HEK293 (cell line): Measurements from ENCODE around the gene HBA1.

Experiments used
- CTCF ChIP-seq: fragments of 450-650 bp; formaldehyde crosslinking; IDR thresholded peaks from 2 replicates; pipeline ENCODE4 v1.5.1; 2016; ENCODE audit warnings: missing biosample characterization, missing genetic modification characterization
- MEIS1 ChIP-seq: sonication (generic); formaldehyde crosslinking; IDR thresholded peaks from 2 replicates; pipeline ENCODE4 v1.8.1; 2022; ENCODE audit warnings: missing genetic modification reagents, mild to moderate bottlenecking, borderline replicate concordance
- MYNN ChIP-seq: fragments of 450-650 bp; formaldehyde crosslinking; IDR thresholded peaks from 2 replicates; pipeline ENCODE4 v1.5.1; 2016; ENCODE audit warnings: missing biosample characterization, missing genetic modification characterization, borderline replicate concordance
- RBAK ChIP-seq: fragments of 450-650 bp; formaldehyde crosslinking; IDR thresholded peaks from 2 replicates; pipeline ENCODE4 v1.5.1; 2016; ENCODE audit warnings: missing biosample characterization, missing genetic modification characterization
- ZBTB17 ChIP-seq: fragments of 450-650 bp; formaldehyde crosslinking; IDR thresholded peaks from 2 replicates; pipeline ENCODE4 v1.5.1; 2016; ENCODE audit warnings: missing biosample characterization, missing genetic modification characterization
- ZFP41 ChIP-seq: fragments of 450-650 bp; formaldehyde crosslinking; IDR thresholded peaks from 2 replicates; pipeline ENCODE4 v1.5.1; 2016; ENCODE audit warnings: missing biosample characterization, missing genetic modification characterization, borderline replicate concordance
- ZNF274 ChIP-seq, 2 experiments: fragments of 200-500 bp in 1 of 2; fragments of 450-650 bp in 1 of 2; sonication (Bioruptor generic) in 1 of 2; formaldehyde crosslinking in 1 of 2; IDR thresholded peaks; 2 replicates each; pipeline versions ENCODE4 v1.5.1 to v1.6.1; 2014 to 2016; ENCODE audit warnings: borderline replicate concordance in 1 of 2, inconsistent platforms in 1 of 2, low read length in 1 of 2, missing biosample characterization in 1 of 2, missing genetic modification characterization in 1 of 2
- ZNF292 ChIP-seq: fragments of 450-650 bp; formaldehyde crosslinking; IDR thresholded peaks from 2 replicates; pipeline ENCODE4 v1.5.1; 2016; ENCODE audit warnings: low read depth, missing biosample characterization, missing genetic modification characterization, borderline replicate concordance
- ZNF350 ChIP-seq: fragments of 450-650 bp; formaldehyde crosslinking; IDR thresholded peaks from 2 replicates; pipeline ENCODE4 v1.5.0; 2017; ENCODE audit warnings: missing biosample characterization, mild to moderate bottlenecking, missing genetic modification characterization
- ZNF394 ChIP-seq: fragments of 450-650 bp; formaldehyde crosslinking; IDR thresholded peaks from 2 replicates; pipeline ENCODE4 v1.5.1; 2016; ENCODE audit warnings: missing biosample characterization, missing genetic modification characterization, mild to moderate bottlenecking, moderate library complexity, borderline replicate concordance
- ZNF48 ChIP-seq: fragments of 450-650 bp; formaldehyde crosslinking; IDR thresholded peaks from 2 replicates; pipeline ENCODE4 v1.5.1; 2016; ENCODE audit warnings: missing biosample characterization, missing genetic modification characterization
- ZNF600 ChIP-seq: fragments of 450-650 bp; formaldehyde crosslinking; IDR thresholded peaks from 2 replicates; pipeline ENCODE4 v1.5.1; 2016; ENCODE audit warnings: missing biosample characterization, missing genetic modification characterization
- ZNF830 ChIP-seq: fragments of 450-650 bp; IDR thresholded peaks from 2 replicates; pipeline ENCODE4 v1.5.0; 2018; ENCODE audit warnings: missing biosample characterization, missing genetic modification characterization, low read depth, mild to moderate bottlenecking, moderate library complexity
- ZSCAN18 ChIP-seq: fragments of 450-650 bp; formaldehyde crosslinking; IDR thresholded peaks from 2 replicates; pipeline ENCODE4 v1.5.1; 2016; ENCODE audit warnings: missing biosample characterization, missing genetic modification characterization

- TF ChIP-seq ZNF394 (tag by site-specific recombination): no peak
- TF ChIP-seq ZNF292 (tag by site-specific recombination): no peak
- TF ChIP-seq CTCF (tag by site-specific recombination): no peak
- TF ChIP-seq ZBTB17: no peak
- TF ChIP-seq ZNF830: no peak
- TF ChIP-seq ZNF48 (tag by site-specific recombination): no peak
- TF ChIP-seq ZNF274 (IDR thresholded peaks at IDR 0.05; ENCODE audit: low read length): no peak
- no peak for TF ChIP-seq ZNF274 (tag by site-specific recombination; IDR thresholded peaks at IDR 0.05; ENCODE audit: borderline replicate concordance)
- no peak for TF ChIP-seq ZSCAN18
- TF ChIP-seq RBAK (tag by site-specific recombination): no peak
- TF ChIP-seq MEIS1: no peak
- TF ChIP-seq ZNF350 (tag by site-specific recombination): no peak
- no peak for TF ChIP-seq ZFP41 (tag by site-specific recombination)
- no peak for TF ChIP-seq MYNN (tag by site-specific recombination)
- no peak for TF ChIP-seq ZNF600 (tag by site-specific recombination)
Observed at GRCh38 chr16:140175-140857, 36.2 kb upstream of the HBA1 start.
